HUES6 (cell line): ENCODE results near the gene SSNA1.

Experiments
- H3K27ac ChIP-seq: 2 replicates; pipeline ENCODE4 v1.7.0; 2013; ENCODE audit warnings: low read depth, mild to moderate bottlenecking, low read length, inconsistent platforms
- H3K27me3 ChIP-seq: 2 replicates; pipeline ENCODE4 v1.6.1; 2013; ENCODE audit warnings: low read length; ENCODE audit not compliant: control insufficient read depth, insufficient read depth
- H3K36me3 ChIP-seq: 2 replicates; pipeline ENCODE4 v1.6.1; 2013; ENCODE audit warnings: low read length; ENCODE audit not compliant: control insufficient read depth, insufficient read depth
- H3K4me1 ChIP-seq: 2 replicates; pipeline ENCODE4 v1.6.1; 2013; ENCODE audit warnings: low read length; ENCODE audit not compliant: control insufficient read depth, insufficient read depth
- H3K4me3 ChIP-seq: 2 replicates; pipeline ENCODE4 v1.5.1; 2013; ENCODE audit warnings: low read depth, low read length
- H3K9ac ChIP-seq: one replicate; pipeline ENCODE4 v1.6.1; 2013; ENCODE audit warnings: mild to moderate bottlenecking, low read length
- H3K9me3 ChIP-seq: 2 replicates; pipeline ENCODE4 v1.6.1; 2013; ENCODE audit warnings: low read depth, low read length; ENCODE audit not compliant: control insufficient read depth, insufficient read depth

SSNA1 gene

DNA sequence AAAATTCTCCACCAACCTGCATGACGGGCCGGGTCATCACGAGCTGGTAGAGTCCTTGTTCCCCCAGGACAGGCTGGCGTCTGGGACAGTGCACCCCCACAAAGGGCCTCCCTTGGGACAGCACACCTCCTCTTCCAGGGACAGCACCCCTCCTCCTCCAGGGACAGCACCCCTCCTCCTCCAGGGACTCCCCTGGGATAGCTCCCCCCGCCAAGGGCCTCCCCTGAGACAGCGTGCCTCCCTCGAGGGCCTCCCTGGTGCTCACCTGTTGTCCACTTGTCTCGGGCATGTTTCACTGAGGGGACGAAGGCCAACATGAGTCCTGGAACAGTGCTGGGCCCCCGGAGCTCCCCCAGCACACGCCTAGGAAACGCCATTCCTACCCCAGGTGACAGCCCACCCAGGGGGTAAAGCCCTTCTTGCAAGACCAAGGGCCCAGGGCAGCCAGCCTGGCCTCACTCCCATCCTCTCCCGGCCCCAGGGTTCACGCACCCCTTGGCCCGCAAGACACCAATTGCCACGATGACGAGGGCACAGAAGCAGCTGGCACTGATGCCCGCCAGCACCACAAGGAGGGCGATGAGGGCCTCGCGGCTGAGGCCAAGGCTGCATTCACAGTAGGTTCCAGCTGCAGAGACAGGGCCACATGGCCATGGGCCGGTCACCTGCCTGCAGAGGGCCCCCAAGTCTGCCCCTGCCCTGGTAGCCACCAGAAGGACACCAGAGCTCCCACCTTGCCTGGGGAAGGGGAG lies 17.2 kb upstream of the SSNA1 start:
- Histone ChIP-seq H3K4me3 (no peak overlapping the region), H3K9ac (no peak overlapping the region), H3K9me3 (no peaks in the 10 kb centered on the region), H3K27ac (no peak overlapping the region), H3K36me3 (no peaks in the 10 kb centered on the region), H3K4me1 (peaks cover 11% of the 10 kb centered on the region), H3K27me3 (peaks cover 98% of the 10 kb centered on the region)

DNA sequence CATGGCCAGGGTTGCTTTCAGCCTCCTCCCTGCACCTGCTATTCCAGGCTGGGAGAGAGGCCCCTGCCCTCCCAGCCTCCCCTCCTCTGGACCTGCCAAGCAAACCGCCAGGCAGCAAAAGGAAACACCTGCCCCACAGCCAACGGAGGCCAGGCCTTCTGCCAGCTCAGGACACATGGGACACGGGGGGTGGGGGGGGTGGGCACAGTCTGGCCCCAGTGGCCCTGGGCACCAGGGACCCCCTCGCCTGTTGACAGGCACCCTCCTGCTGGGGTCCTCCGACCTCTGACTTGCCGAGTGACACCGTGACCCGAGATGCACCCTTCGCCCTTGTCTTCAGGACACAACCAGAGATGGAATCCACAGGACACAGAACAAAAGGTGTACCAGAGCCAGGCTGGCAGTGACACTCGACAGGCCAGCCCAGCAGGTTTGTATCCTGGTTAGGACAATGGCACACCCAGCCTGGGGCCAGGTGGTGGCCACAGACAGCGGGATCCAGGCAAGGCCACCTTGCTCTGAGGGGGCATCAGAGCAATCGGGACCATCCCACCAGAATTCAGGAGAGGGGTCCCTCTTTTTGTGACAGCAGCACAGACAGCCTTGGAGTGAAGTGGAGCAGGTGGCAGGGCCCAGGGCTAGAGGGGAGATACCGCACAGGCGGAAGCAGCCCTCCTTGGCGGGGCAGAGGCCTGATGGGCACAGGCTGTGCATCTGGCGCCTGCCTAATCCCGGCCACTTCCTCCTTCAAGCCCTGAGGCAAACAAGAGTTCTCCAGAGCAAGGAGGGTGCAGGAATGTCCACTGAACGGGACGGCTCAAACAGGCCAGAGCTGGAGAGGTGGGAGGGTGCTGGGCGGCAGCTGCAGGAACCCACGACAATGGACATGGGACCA lies 15.3 kb upstream of the SSNA1 start:
- H3K27ac ChIP-seq: no peak overlapping the region
- H3K27me3 ChIP-seq: peaks cover 82% of the 10 kb centered on the region

DNA sequence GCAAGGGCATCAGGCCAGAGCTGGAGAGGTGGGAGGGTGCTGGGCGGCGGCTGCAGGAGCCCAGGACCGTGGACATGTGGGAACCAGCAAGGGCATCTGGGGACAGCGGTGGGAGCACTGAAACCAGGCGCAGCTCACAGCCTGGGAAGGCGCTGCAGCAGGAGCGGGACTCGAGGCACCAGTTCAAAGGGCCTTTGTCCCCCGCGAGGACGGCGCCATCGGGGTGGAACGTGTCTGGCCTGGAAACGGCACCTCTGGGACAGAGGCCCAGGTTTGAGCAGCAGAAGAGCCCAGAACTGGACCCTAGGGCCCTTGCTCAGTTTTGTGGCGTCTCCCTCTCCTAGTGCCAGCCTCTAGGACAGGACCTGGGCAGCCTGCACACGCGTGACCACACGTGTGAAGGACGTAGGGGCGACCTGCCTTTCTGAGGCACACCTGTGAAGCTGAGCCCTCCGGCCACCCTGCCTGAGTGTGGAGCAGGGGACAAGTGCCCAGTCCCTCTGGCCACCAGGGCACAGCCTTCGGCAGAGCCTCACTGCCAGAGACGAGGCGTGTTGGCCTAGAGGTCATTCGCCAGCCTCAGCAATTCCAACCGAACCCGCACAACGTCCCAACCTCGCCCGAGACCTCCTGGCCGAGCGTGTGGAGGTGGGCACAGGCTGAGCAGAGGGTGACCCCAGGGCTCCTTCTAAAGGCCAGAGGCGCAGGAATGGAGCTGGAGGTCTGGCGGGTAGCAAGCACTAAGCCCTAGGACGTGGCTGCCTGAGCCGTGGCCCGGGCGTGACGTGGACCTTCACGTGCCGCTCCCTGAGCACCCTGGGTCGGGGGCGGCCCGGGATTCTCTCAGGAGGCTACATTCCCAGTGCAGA lies 14.4 kb upstream of the SSNA1 start:
- Histone ChIP-seq H3K4me1 (peaks cover 11% of the 10 kb centered on the region), H3K27me3 (peaks cover 73% of the 10 kb centered on the region), H3K27ac (no peak overlapping the region), H3K9ac (no peak overlapping the region), H3K4me3 (no peak overlapping the region), H3K9me3 (no peaks in the 10 kb centered on the region), H3K36me3 (peaks cover 4% of the 10 kb centered on the region; the same call in 1 of the 2 replicates)

More for the DNA sequence above, 15.3 kb upstream of the SSNA1 start:
- no peaks in the 10 kb centered on the region for H3K9me3 ChIP-seq
- peaks cover 4% of the 10 kb centered on the region; the same call in 1 of the 2 replicates for H3K36me3 ChIP-seq
- no peak overlapping the region for H3K9ac ChIP-seq
- H3K4me1 ChIP-seq: peaks cover 11% of the 10 kb centered on the region
- H3K4me3 ChIP-seq: no peak overlapping the region

DNA sequence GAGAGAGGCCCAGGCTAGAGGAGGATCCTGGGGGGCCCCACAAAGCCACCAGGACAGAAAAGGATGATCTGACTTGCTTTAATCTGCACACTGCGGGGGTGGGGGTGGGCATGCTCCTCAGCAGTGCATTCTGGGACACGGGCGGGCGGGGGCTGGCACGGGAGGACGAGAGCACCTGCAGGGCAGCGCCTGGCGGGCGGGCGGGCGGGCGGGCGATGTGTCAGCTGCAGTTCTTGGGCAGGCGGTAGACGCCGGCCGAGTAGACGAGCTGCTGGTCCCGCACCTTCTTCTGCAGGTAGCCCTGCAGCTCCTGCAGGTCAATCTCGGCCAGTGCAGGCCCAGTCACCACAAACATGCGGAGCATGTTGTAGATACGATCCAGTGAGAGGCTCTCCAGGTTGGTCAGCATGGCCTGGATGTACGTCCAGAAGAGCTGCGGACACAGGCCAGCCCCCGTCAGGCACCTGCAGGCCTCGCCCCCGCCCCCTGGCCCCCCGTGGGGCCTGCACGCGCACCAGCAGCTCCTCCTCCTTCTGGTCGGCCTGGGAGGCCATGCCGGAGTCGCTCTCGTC lies 13.7 kb upstream of the SSNA1 start:
- Histone ChIP-seq H3K27ac (no peak overlapping the region), H3K9me3 (no peaks in the 10 kb centered on the region), H3K9ac (no peak overlapping the region), H3K4me3 (no peak overlapping the region), H3K27me3 (peaks cover 65% of the 10 kb centered on the region), H3K36me3 (peaks cover 12% of the 10 kb centered on the region), H3K4me1 (peaks cover 11% of the 10 kb centered on the region)

DNA sequence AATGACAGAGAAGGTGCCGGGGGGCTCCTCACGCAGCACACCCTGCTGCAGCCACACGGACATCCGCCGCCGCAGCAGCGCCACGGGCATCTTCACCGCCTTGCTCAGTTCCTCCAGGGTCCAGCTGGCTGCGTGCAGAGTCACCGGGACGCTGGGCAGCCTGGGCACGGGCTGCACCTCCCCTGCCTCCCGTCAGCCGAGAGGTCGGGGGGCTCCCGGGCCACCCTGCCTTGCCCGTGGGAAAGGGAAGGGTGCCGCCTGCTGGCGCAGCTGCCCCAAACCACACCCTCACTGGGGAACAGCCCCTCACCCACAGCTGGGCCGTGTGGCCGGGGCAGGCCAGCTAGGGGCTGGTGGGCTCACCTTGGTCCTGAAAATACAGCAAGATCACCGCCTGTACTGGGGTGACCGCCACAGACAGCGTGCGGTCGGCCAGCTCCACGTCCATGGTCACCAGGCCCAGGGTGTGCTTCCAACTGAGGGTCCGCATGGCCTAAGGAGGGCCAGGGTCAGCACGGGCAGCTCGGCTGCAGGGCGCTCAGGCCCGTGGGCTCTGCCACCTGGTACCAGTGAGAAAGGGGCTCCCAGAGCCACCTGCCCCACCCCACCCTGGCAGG lies 13.0 kb upstream of the SSNA1 start:
- H3K9ac ChIP-seq: no peak overlapping the region
- peaks cover 59% of the 10 kb centered on the region for H3K27me3 ChIP-seq

DNA sequence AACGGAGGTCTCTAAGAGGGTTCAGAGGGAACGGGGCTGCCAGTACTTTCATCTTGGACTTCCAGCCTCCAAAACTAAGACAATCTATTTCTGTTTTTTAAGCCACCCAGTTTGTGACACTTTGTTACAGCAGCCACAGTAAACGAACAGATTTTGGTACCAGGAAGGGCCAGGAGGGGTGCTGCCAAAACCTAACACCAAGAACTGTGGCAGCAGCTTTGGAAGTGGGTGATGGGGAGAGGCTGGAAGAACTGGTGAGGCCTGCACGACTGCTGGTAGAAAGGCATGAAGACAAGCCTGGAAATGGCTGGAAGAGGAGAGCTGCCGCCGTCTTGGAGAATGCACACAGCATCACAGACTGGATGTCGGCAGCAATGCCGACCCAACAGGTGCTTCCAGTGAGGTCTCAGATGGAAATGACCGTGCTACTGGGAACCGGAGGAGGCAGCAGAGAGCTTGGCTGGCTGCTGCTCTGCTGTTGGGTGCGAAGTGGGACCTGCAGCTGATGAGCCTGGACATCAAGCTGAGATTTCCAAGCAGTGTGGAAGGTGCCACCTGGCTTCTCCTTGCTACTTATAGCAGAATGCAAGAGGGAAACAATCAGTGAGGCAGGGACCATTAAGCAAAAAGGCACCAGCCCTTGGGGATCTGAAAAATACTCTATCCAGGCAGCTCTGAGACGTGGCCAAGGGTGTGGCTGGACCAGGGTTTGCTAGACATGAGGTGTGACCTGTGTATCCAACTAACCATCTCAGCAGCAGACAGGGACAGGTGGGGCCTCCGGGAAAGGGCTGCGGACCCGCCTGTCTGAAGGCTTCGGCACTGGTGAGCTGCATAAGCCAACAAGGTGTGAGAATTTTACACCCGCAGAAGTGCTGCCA lies 11.9 kb upstream of the SSNA1 start:
- H3K9ac ChIP-seq: no peak overlapping the region
- H3K36me3 ChIP-seq: peaks cover 27% of the 10 kb centered on the region
- H3K9me3 ChIP-seq: no peaks in the 10 kb centered on the region
- H3K27ac ChIP-seq: no peak overlapping the region
- 0 out of 2 replicates have a peak, but pooled peaks cover 4% of the 10 kb centered on the region for H3K4me1 ChIP-seq
- no peak overlapping the region for H3K4me3 ChIP-seq
- H3K27me3 ChIP-seq: peaks cover 48% of the 10 kb centered on the region

More for the DNA sequence above, 13.0 kb upstream of the SSNA1 start:
- H3K4me3 ChIP-seq: no peak overlapping the region
- H3K27ac ChIP-seq: no peak overlapping the region
- peaks cover 18% of the 10 kb centered on the region for H3K36me3 ChIP-seq
- H3K4me1 ChIP-seq: peaks cover 6% of the 10 kb centered on the region; the same call in 1 of the 2 replicates
- no peaks in the 10 kb centered on the region for H3K9me3 ChIP-seq

DNA sequence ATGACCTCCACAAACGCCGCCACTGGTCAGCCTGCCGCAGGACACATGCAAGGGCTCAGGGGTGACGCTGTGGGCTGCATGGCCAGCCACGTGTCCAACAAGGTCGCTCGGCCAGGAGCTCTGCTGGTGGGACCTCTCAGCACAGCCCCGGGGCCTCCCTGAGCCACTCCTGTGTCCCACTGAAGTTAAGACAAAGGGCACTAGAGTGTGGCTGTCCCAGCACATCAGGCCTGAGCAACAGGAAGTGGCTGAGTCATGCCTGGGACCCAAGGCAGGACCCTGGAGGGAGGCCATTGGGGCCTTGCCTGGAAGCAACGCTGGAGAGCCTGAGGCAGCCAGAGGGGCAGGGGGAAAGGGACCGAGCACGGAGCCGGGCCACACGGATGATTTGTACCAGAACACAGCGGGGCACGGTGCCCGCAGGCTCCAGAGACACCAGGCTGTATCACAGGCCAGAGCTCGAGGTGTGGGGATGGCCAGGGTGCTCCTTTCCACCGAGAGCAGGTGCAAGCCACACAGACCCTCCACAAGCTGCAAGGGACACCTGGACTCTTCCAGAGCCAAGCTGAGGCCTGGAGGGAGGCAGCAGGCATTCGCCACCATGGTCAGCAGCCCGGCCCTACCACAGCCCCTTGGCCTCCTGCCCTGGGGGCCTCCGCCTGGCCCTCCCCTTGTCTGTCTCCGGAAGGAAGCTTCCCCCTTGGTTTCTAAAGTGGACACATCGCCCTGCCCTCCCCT lies 10.1 kb upstream of the SSNA1 start:
- H3K4me3 ChIP-seq: no peak overlapping the region
- H3K4me1 ChIP-seq: 0 out of 2 replicates have a peak, but pooled peaks cover 4% of the 10 kb centered on the region
- no peaks in the 10 kb centered on the region for H3K9me3 ChIP-seq
- no peak overlapping the region for H3K9ac ChIP-seq
- H3K27ac ChIP-seq: no peak overlapping the region
- peaks cover 42% of the 10 kb centered on the region for H3K36me3 ChIP-seq
- peaks cover 30% of the 10 kb centered on the region; the same call in 1 of the 2 replicates for H3K27me3 ChIP-seq

DNA sequence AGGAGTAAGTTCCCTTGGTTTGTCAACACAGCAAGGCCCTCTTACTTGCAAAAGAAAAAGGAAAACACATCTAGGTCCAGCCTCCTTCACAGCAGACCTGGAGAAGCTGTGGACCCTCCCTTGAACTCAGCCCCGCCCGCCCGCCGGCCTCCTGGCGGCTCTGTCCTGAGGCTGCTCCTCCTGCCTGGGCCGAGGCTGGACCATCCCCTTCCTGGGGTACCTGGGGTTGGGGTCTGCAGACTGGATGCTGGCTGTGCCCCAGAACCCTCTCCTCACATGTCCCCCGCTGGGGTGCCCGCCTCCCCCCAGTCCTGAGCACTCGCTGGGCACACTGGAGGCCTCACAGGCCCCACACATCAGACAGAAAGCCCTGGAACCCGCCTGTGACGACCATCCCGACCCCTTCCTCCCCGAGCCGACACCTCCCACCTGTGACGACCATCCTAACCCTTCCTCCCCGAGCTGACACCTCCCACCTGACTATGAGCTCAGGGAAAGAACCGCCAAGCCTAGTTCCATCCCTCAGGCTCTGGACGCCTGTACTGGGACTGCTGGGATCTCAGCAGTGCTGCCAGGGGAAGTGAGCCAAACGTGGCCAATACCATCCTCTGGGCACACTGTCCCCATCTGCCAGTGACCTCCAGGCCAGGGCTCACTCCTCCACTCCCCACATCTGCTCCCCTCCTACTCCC lies 9.4 kb upstream of the SSNA1 start:
- H3K27me3 ChIP-seq: peaks cover 23% of the 10 kb centered on the region; the same call in 1 of the 2 replicates
- H3K9ac ChIP-seq: no peak overlapping the region
- no peak overlapping the region for H3K27ac ChIP-seq
- H3K36me3 ChIP-seq: peaks cover 49% of the 10 kb centered on the region
- no peak overlapping the region for H3K4me3 ChIP-seq
- 0 out of 2 replicates have a peak, but pooled peaks cover 4% of the 10 kb centered on the region for H3K4me1 ChIP-seq
- H3K9me3 ChIP-seq: no peaks in the 10 kb centered on the region
